Activated CD8-positive, alpha-beta T cell treated with anti-CD3 and anti-CD28 coated beads for 36 hours (primary cell): ENCODE data around the gene ITGA1. TPM values are rescaled to one million over a fixed set of nuclear protein-coding genes. Genes with fewer than 3 reads are reported as not detected.

ENCODE experiments used
- ATAC-seq: fragments of 200-7000 bp; cut with Tn5 transposase; one replicate; pipeline ENCODE4 v1.10.0; 2021; ENCODE audit warnings: mild to moderate bottlenecking, moderate library complexity
- CTCF ChIA-PET: fragments of 350-600 bp; sonication (Branson Sonifier 250); formaldehyde crosslinking; loops from one replicate; lab custom pipeline; 2021; ENCODE audit warnings: antibody characterized with exemption; lab: Charles Lee
- POLR2A ChIA-PET: fragments of 350-600 bp; sonication (Branson Sonifier 250); formaldehyde crosslinking; loops from one replicate; lab custom pipeline; 2021; ENCODE audit warnings: antibody characterized with exemption; lab: Charles Lee
- DNase-seq: peaks from one replicate; pipeline ENCODE4 v3.0.0-alpha.2; 2020
- H3K27ac Mint-ChIP-seq: one replicate; pipeline ENCODE4 v1.8.0; 2021; ENCODE audit warnings: mild to moderate bottlenecking, mixed read lengths
- H3K27me3 Mint-ChIP-seq: one replicate; pipeline ENCODE4 v1.8.0; 2021; ENCODE audit warnings: mixed read lengths
- H3K36me3 Mint-ChIP-seq: one replicate; pipeline ENCODE4 v1.8.0; 2021; ENCODE audit warnings: low read depth, mixed read lengths
- H3K4me1 Mint-ChIP-seq: one replicate; pipeline ENCODE4 v1.8.0; 2021; ENCODE audit warnings: low read depth, mixed read lengths
- H3K4me3 Mint-ChIP-seq: one replicate; pipeline ENCODE4 v1.8.0; 2021; ENCODE audit warnings: mild to moderate bottlenecking, moderate library complexity, mixed read lengths
- H3K9me3 Mint-ChIP-seq: one replicate; pipeline ENCODE4 v1.8.0; 2021; ENCODE audit warnings: mixed read lengths
- intact Hi-C: fragments of 100-400 bp; cut with micrococcal nuclease; formaldehyde crosslinking; loops from one replicate; pipeline ENCODE4 v1.10.0; 2022
- total RNA-seq, 2 experiments: library from RNA; stranded (reverse); gene quantifications; one replicate each; pipeline ENCODE4 v1.2.3, GENCODE V29; 2021
- TF ChIP-seq, protein P1 (sequence below): fragments of 200-600 bp; IDR thresholded peaks from one replicate; pipeline ENCODE4 v1.8.0; 2022; ENCODE audit warnings: antibody characterized with exemption, mild to moderate bottlenecking

The ITGA1 gene
- total RNA-seq, 2 experiments from 2014 or later: 5.1 to 6.0 TPM

DNA sequence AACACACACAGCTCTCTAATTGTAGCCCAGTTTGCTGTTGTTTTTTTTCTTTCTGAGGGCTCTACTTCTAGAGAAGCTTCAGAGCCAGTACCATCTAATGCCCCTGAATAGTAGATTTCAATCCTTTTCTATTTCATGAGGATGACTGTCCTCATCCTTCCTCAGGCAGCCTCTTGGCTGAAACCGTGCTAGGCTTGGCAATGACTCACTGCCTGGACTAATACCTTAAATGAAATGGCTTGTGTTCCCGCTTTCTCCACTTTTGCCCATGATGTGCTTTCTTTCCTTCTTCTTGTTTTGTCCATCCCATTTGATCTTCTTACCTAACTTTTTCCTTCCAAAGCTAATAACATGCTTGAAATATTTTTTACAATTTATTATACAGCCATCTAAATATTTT is 80.1 kb downstream of the ITGA1 start:
- intact Hi-C loops: no loop called here
- no peaks in the 10 kb centered on the region for H3K27me3 Mint-ChIP-seq
- DNase-seq (no peak), ATAC-seq (no peak)
- H3K4me1 Mint-ChIP-seq: no peaks in the 10 kb centered on the region
- no peaks in the 10 kb centered on the region for H3K9me3 Mint-ChIP-seq
- no peaks in the 10 kb centered on the region for H3K36me3 Mint-ChIP-seq
- no peak overlapping the region for H3K4me3 Mint-ChIP-seq
- TF ChIP-seq, protein P1, sequence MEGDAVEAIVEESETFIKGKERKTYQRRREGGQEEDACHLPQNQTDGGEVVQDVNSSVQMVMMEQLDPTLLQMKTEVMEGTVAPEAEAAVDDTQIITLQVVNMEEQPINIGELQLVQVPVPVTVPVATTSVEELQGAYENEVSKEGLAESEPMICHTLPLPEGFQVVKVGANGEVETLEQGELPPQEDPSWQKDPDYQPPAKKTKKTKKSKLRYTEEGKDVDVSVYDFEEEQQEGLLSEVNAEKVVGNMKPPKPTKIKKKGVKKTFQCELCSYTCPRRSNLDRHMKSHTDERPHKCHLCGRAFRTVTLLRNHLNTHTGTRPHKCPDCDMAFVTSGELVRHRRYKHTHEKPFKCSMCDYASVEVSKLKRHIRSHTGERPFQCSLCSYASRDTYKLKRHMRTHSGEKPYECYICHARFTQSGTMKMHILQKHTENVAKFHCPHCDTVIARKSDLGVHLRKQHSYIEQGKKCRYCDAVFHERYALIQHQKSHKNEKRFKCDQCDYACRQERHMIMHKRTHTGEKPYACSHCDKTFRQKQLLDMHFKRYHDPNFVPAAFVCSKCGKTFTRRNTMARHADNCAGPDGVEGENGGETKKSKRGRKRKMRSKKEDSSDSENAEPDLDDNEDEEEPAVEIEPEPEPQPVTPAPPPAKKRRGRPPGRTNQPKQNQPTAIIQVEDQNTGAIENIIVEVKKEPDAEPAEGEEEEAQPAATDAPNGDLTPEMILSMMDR: no peak
- ChIA-PET CTCF (interaction anchor here (1.2 to 1.6 kb wide), 2 partner anchors 10 to 18 kb away, joined by 3 to 5 read pairs; no protein-coding TSS in a partner anchor), POLR2A (interaction anchor here (0.6 kb wide), 1 partner anchor 1989 kb away, joined by 3 read pairs; no protein-coding TSS in a partner anchor)
- H3K27ac Mint-ChIP-seq: no peak overlapping the region

- intact Hi-C loops: no loop called here
- no peak overlapping the region for H3K4me3 Mint-ChIP-seq
- CTCF ChIA-PET: interaction anchor here (1.0 to 1.6 kb wide), 4 partner anchors 9 to 227 kb away, joined by 3 to 5 read pairs (median 3); no protein-coding TSS in a partner anchor
- no peaks in the 10 kb centered on the region for H3K27me3 Mint-ChIP-seq
- H3K4me1 Mint-ChIP-seq: no peaks in the 10 kb centered on the region
- H3K9me3 Mint-ChIP-seq: no peaks in the 10 kb centered on the region
- H3K27ac Mint-ChIP-seq: no peak overlapping the region
- DNase-seq: no peak
- TF ChIP-seq, protein P1: no peak
- no peaks in the 10 kb centered on the region for H3K36me3 Mint-ChIP-seq
- POLR2A ChIA-PET: no interaction called here
- no peak for ATAC-seq
These were observed 80.7 kb downstream of the ITGA1 start for GRCh38 chr5:52868417-52868816.

GRCh38 chr5:52869391-52869790 is 81.7 kb downstream of the ITGA1 start:
- no peaks in the 10 kb centered on the region for H3K36me3 Mint-ChIP-seq
- TF ChIP-seq, protein P1: no peak
- H3K4me3 Mint-ChIP-seq: no peak overlapping the region
- no peaks in the 10 kb centered on the region for H3K4me1 Mint-ChIP-seq
- intact Hi-C loops: no loop called here
- H3K27me3 Mint-ChIP-seq: no peaks in the 10 kb centered on the region
- DNase-seq (no peak), ATAC-seq (no peak)
- H3K27ac Mint-ChIP-seq: no peak overlapping the region
- ChIA-PET POLR2A (no interaction called here), CTCF (interaction anchor here (1.0 kb wide), 1 partner anchor 10 kb away, joined by 3 read pairs; no protein-coding TSS in a partner anchor)
- H3K9me3 Mint-ChIP-seq: no peaks in the 10 kb centered on the region

DNA sequence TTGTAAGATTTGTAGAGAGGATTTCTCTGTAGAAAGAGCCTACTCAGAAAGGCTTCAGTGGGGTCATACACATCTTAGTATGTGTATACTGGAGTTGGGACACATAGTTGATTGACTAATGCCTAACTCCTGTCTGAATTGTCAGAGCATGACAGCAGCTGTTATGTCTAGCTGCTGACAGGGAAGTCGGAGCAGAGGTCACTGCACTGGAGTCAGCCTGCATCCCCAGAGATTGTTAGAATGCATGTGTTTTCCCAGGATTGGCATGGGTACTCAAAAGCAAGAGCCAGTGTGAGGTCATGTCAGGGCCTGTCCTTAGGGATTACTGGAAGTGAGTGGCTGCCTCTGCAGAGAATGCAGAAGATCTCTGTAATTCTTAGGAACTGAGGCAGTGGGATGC is 82.7 kb downstream of the ITGA1 start:
- intact Hi-C loops: no loop called here
- DNase-seq (no peak), ATAC-seq (no peak)
- Mint-ChIP-seq H3K4me3 (no peak overlapping the region), H3K27ac (no peak overlapping the region), H3K27me3 (no peaks in the 10 kb centered on the region), H3K4me1 (no peaks in the 10 kb centered on the region), H3K36me3 (no peaks in the 10 kb centered on the region), H3K9me3 (no peaks in the 10 kb centered on the region)
- ChIA-PET CTCF (no interaction called here), POLR2A (no interaction called here)
- TF ChIP-seq, protein P1: no peak

GRCh38 chr5:52875827-52876226 is 88.1 kb downstream of the ITGA1 start:
- TF ChIP-seq, protein P1: no peak
- Mint-ChIP-seq H3K27me3 (no peaks in the 10 kb centered on the region), H3K9me3 (no peaks in the 10 kb centered on the region), H3K4me3 (no peak overlapping the region), H3K4me1 (no peaks in the 10 kb centered on the region), H3K36me3 (no peaks in the 10 kb centered on the region), H3K27ac (no peak overlapping the region)
- DNase-seq (no peak), ATAC-seq (no peak)
- intact Hi-C loops: no loop called here
- ChIA-PET POLR2A (no interaction called here), CTCF (interaction anchor here (1.2 kb wide), 1 partner anchor 10 kb away, joined by 3 read pairs; no protein-coding TSS in a partner anchor)
